Myometrial cell (primary cell): ENCODE data around the gene ZPBP. TPM values are rescaled to one million over a fixed set of nuclear protein-coding genes. Genes with fewer than 3 reads are reported as not detected.

Source experiments
- total RNA-seq: library from RNA; depleted of rRNA; stranded (reverse); fragments of >200 nt; gene quantifications from 2 replicates; pipeline ENCODE4 v1.2.3, GENCODE V29; 2015

ZPBP gene, protein sequence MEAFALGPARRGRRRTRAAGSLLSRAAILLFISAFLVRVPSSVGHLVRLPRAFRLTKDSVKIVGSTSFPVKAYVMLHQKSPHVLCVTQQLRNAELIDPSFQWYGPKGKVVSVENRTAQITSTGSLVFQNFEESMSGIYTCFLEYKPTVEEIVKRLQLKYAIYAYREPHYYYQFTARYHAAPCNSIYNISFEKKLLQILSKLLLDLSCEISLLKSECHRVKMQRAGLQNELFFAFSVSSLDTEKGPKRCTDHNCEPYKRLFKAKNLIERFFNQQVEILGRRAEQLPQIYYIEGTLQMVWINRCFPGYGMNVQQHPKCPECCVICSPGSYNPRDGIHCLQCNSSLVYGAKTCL
- not detected in 2 replicates for total RNA-seq

GRCh38 chr7:50092579-50093491 is at the start of gene ZPBP:
ZPBP (minus strand) TSS chr7:50093246; CDS start chr7:50093194, 52 bp downstream.

Other genes with a start within 250 kb of the ZPBP start
- not detected in 2 replicates for gene IKZF1, start 211.5 kb upstream of the ZPBP start, total RNA-seq